Measurements from ENCODE around the gene FSTL4.
"Not testable (repeated sequence)": the region's sequence is repeated elsewhere in the genome, so short reads cannot be mapped to it uniquely, and the experiment has no call there.

The FSTL4 gene

GRCh38 chr5:133456933-133457402 lies 155.4 kb downstream of the FSTL4 start:
- no peak for DNase-seq (ENCODE audit: low read depth in 2 of 2)

- DNase-seq (ENCODE audit: low read depth in 2 of 2), result no peak
These were observed 156.7 kb downstream of the FSTL4 start for GRCh38 chr5:133455676-133456075.

GRCh38 chr5:133454442-133454841 lies 157.9 kb downstream of the FSTL4 start:
- DNase-seq (ENCODE audit: low read depth in 2 of 2), result no peak

GRCh38 chr5:133453831-133454230 lies 158.5 kb downstream of the FSTL4 start:
- no peak for DNase-seq (ENCODE audit: low read depth in 2 of 2)

GRCh38 chr5:133453084-133453780 lies 159.1 kb downstream of the FSTL4 start:
- no peak for DNase-seq (ENCODE audit: low read depth in 2 of 2)

GRCh38 chr5:133451926-133452325 lies 160.4 kb downstream of the FSTL4 start:
- no peak for DNase-seq (ENCODE audit: low read depth in 2 of 2)

- no peak for DNase-seq (ENCODE audit: low read depth in 2 of 2)
These were observed 162.1 kb downstream of the FSTL4 start for GRCh38 chr5:133450286-133450685.

GRCh38 chr5:133449181-133449580 lies 163.2 kb downstream of the FSTL4 start:
- no peak for DNase-seq (ENCODE audit: low read depth in 2 of 2)

GRCh38 chr5:133446440-133446839 lies 165.9 kb downstream of the FSTL4 start:
- no peak for DNase-seq (ENCODE audit: low read depth in 2 of 2)

GRCh38 chr5:133445744-133446143 lies 166.6 kb downstream of the FSTL4 start:
- DNase-seq (ENCODE audit: low read depth in 2 of 2), result no peak

GRCh38 chr5:133445204-133445603 lies 167.1 kb downstream of the FSTL4 start:
- not testable (repeated sequence) for DNase-seq (ENCODE audit: low read depth in 2 of 2)

GRCh38 chr5:133444711-133445110 lies 167.6 kb downstream of the FSTL4 start:
- DNase-seq (ENCODE audit: low read depth in 2 of 2), result no peak

- DNase-seq (ENCODE audit: low read depth in 2 of 2), result no peak
These were observed 171.1 kb downstream of the FSTL4 start for GRCh38 chr5:133441166-133441815.

GRCh38 chr5:133440467-133441115 lies 171.8 kb downstream of the FSTL4 start:
- no peak for DNase-seq (ENCODE audit: low read depth in 2 of 2)

- DNase-seq (ENCODE audit: low read depth in 2 of 2), result no peak
These were observed 172.5 kb downstream of the FSTL4 start for GRCh38 chr5:133439859-133440258.

GRCh38 chr5:133438487-133438886 lies 173.9 kb downstream of the FSTL4 start:
- no peak for DNase-seq (ENCODE audit: low read depth in 2 of 2)

GRCh38 chr5:133434336-133434735 lies 178.0 kb downstream of the FSTL4 start:
- DNase-seq (ENCODE audit: low read depth in 2 of 2), result no peak

GRCh38 chr5:133433641-133434040 lies 178.7 kb downstream of the FSTL4 start:
- DNase-seq (ENCODE audit: low read depth in 2 of 2), result no peak

GRCh38 chr5:133432956-133433532 lies 179.3 kb downstream of the FSTL4 start:
- DNase-seq (ENCODE audit: low read depth in 2 of 2), result no peak

- no peak for DNase-seq (ENCODE audit: low read depth in 2 of 2)
These were observed 180.9 kb downstream of the FSTL4 start for GRCh38 chr5:133431326-133431865.

- no peak for DNase-seq (ENCODE audit: low read depth in 2 of 2)
These were observed 182.2 kb downstream of the FSTL4 start for GRCh38 chr5:133430095-133430494.

GRCh38 chr5:133429046-133429445 lies 183.3 kb downstream of the FSTL4 start:
- DNase-seq (ENCODE audit: low read depth in 2 of 2), result no peak
